KOPT-K1 (cell line): ENCODE measurements around the gene SLC34A1.

ENCODE experiments used
- H3K27ac ChIP-seq: fragments of 200-600 bp; sonication (generic); 2 replicates; pipeline ENCODE4 v1.5.1; 2016; ENCODE audit warnings: antibody characterized with exemption, mild to moderate bottlenecking, low read depth, low read length; ENCODE audit not compliant: poor library complexity, severe bottlenecking
- H3K36me3 ChIP-seq: fragments of 200-600 bp; sonication (generic); 2 replicates; pipeline ENCODE4 v1.5.1; 2017; ENCODE audit warnings: antibody characterized with exemption, mild to moderate bottlenecking, low read length, moderate library complexity; ENCODE audit not compliant: insufficient read depth
- H3K9me3 ChIP-seq: fragments of 200-600 bp; sonication (generic); 2 replicates; pipeline ENCODE4 v1.5.1; 2017; ENCODE audit warnings: antibody characterized with exemption, low read length, mild to moderate bottlenecking; ENCODE audit not compliant: insufficient read depth, poor library complexity, severe bottlenecking

The SLC34A1 gene

GRCh38 chr5:177432143-177432838 is 48.1 kb downstream of the SLC34A1 start:
- Histone ChIP-seq H3K27ac (peak overlapping the region; percentile 89), H3K9me3 (no peaks in the 10 kb centered on the region), H3K36me3 (peaks cover 71% of the 10 kb centered on the region)

- Histone ChIP-seq H3K9me3 (no peaks in the 10 kb centered on the region), H3K27ac (peak overlapping the region; percentile 89), H3K36me3 (peaks cover 75% of the 10 kb centered on the region)
Measured at GRCh38 chr5:177432839-177433657, 48.8 kb downstream of the SLC34A1 start.

GRCh38 chr5:177433658-177434217 is 49.5 kb downstream of the SLC34A1 start:
- Histone ChIP-seq H3K9me3 (no peaks in the 10 kb centered on the region), H3K36me3 (peaks cover 80% of the 10 kb centered on the region), H3K27ac (no peak overlapping the region)

DNA sequence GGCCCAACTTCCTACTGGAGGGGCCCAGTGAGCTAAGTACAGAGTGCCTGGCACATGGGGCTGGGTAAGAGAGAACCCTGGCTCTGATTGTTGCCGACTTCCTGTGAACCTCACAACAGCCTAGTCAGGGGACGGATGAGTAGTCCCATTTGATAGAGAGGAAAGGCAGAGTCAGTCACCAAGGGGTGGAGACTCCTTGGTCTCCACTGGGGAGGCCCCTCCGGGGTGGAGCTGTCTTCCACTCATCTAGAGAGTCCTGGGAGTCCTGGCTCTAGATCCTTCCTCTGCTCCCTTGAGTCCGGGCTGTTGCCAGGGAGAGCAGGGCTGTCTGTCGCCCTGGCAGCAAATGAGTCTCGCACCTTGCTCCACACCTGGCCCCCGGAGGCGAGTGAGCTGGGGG is 50.2 kb downstream of the SLC34A1 start:
- H3K27ac ChIP-seq = no peak overlapping the region
- peaks cover 87% of the 10 kb centered on the region for H3K36me3 ChIP-seq
- H3K9me3 ChIP-seq = no peaks in the 10 kb centered on the region

DNA sequence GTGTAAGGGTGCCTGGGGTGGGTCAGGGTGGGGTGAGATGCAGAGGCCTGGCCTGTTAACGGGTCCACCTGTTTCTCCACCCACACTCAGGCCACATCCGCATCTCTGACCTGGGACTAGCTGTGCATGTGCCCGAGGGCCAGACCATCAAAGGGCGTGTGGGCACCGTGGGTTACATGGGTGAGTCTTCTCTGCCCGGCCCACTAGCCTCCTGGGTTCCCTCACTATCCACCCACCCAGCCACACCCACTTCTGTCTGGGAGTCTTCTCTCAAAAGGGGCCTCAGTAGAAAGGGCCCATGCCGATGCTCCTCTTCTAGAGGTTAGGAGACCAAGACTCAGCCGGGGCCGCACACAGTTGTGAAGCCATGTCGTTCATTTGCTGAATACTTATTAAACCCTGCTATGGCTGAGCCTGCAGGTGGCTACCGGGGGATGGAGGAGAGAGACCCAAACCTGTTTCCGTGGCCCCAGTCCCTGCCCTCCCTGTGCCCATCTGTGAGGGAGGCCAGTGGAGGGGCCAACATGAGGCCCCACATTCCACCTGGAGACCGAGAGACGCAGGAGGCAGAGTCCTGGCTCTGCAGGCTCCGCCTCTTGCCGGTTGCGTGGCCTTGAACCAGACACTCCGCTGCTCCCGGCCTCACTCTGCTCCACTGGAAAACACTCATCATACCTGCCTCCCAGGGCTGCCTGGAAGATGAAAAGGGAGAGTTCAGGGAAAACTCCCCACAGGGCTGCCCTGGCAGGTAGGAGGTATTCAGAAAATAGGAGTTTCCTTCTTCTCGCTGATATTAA is 50.9 kb downstream of the SLC34A1 start:
- H3K27ac ChIP-seq = no peak overlapping the region
- no peaks in the 10 kb centered on the region for H3K9me3 ChIP-seq
- H3K36me3 ChIP-seq = peaks cover 88% of the 10 kb centered on the region

- Histone ChIP-seq H3K27ac (no peak overlapping the region), H3K36me3 (peaks cover 90% of the 10 kb centered on the region), H3K9me3 (no peaks in the 10 kb centered on the region)
Measured at GRCh38 chr5:177435847-177436536, 51.8 kb downstream of the SLC34A1 start.

DNA sequence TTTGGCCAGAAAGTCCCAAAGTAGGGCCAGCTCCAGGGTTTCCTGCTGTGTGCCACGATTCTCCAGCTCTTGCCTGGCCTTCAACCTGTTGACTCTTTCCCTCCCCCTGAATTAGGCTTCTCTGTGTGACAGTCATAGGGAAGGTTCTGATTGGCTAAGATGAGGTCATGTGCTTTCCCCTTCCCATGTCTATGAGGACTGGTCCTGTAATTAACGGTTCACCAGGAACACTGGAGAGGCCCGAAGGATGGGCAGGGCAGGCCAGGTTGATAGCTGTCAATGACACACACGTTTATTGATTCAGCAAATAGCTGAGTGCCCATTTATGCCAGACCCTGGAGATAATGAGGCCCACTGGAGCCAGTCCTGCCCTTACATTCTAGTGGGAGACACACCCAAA is 53.4 kb downstream of the SLC34A1 start:
- H3K9me3 ChIP-seq = no peaks in the 10 kb centered on the region
- H3K27ac ChIP-seq = no peak overlapping the region
- H3K36me3 ChIP-seq = peaks cover 100% of the 10 kb centered on the region

DNA sequence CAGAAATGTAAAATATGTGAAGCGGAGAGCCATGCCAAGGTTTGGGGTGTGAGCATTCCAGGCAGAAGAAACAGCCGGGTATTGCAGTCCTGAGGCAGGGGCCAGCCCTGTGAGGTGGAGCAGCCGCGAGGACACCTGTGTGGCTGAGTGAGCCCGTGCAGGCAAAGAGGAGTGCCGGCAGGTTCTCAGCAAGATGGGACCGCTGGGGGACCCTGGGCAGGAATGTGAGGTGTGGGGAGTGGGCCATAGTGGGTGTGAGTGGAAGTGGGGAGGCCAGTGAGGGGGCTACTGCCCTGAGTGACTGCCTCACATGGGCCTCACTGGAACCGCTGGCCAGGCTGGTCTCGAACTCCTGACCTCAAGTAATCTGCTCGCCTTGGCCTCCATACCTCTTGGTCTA is 54.2 kb downstream of the SLC34A1 start:
- Histone ChIP-seq H3K27ac (no peak overlapping the region), H3K9me3 (no peaks in the 10 kb centered on the region), H3K36me3 (peaks cover 100% of the 10 kb centered on the region)

GRCh38 chr5:177439518-177440053 is 55.4 kb downstream of the SLC34A1 start:
- Histone ChIP-seq H3K27ac (no peak overlapping the region), H3K9me3 (no peaks in the 10 kb centered on the region), H3K36me3 (peaks cover 92% of the 10 kb centered on the region)

DNA sequence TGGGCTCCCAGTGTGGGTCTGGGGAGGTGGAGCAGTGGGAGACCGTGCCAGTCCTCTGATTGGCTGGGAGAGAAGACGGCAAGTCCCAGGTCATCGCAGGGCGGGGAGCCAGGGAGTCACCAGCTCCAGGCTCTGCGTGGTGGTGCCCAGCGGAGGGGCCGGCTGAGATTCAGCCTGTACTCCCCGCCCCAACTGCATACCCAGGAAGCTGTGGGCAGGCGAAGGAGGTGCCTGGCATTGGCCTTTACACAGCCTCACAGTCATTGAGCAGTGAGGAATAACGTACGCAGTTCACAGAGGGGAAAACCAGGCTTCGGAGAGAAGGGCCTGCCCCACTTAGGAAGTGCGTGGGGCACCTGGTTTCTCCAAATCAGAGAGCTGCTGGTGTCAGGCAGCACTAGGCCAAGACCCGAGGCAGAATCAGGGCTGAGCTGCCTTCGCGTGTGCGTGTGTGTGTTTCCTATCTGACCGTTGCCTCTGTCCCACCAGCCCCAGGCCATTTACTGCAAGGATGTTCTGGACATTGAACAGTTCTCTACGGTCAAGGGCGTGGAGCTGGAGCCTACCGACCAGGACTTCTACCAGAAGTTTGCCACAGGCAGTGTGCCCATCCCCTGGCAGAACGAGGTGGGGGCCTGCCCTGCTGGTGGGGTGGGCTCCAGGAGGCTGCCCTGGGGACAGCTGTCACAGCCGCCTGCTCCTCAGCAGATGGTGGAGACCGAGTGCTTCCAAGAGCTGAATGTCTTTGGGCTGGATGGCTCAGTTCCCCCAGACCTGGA is 56.2 kb downstream of the SLC34A1 start:
- peaks cover 84% of the 10 kb centered on the region for H3K36me3 ChIP-seq
- no peaks in the 10 kb centered on the region for H3K9me3 ChIP-seq
- H3K27ac ChIP-seq = no peak overlapping the region

- Histone ChIP-seq H3K9me3 (no peaks in the 10 kb centered on the region), H3K36me3 (peaks cover 76% of the 10 kb centered on the region), H3K27ac (no peak overlapping the region)
Measured at GRCh38 chr5:177440990-177441780, 57.0 kb downstream of the SLC34A1 start.

- Histone ChIP-seq H3K36me3 (peaks cover 66% of the 10 kb centered on the region), H3K9me3 (no peaks in the 10 kb centered on the region), H3K27ac (no peak overlapping the region)
Measured at GRCh38 chr5:177442066-177442826, 58.0 kb downstream of the SLC34A1 start.
